Measurements from ENCODE around the gene NOMO2.
"Not testable (repeated sequence)": the region's sequence is repeated elsewhere in the genome, so short reads cannot be mapped to it uniquely, and the experiment has no call there.

GRCh38 chr16:18534308-18534707 lies 27.6 kb downstream of the NOMO2 start:
- not testable (repeated sequence) for TF ChIP-seq POLR2AphosphoS5, POLR2A (IDR thresholded peaks at IDR 0.05)
- TF ChIP-seq, protein P1, sequence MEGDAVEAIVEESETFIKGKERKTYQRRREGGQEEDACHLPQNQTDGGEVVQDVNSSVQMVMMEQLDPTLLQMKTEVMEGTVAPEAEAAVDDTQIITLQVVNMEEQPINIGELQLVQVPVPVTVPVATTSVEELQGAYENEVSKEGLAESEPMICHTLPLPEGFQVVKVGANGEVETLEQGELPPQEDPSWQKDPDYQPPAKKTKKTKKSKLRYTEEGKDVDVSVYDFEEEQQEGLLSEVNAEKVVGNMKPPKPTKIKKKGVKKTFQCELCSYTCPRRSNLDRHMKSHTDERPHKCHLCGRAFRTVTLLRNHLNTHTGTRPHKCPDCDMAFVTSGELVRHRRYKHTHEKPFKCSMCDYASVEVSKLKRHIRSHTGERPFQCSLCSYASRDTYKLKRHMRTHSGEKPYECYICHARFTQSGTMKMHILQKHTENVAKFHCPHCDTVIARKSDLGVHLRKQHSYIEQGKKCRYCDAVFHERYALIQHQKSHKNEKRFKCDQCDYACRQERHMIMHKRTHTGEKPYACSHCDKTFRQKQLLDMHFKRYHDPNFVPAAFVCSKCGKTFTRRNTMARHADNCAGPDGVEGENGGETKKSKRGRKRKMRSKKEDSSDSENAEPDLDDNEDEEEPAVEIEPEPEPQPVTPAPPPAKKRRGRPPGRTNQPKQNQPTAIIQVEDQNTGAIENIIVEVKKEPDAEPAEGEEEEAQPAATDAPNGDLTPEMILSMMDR (IDR thresholded peaks at IDR 0.05) = not testable (repeated sequence)
